Measurements from ENCODE around the gene EDIL3. TPM values are rescaled to one million over a fixed set of nuclear protein-coding genes. Genes with fewer than 3 reads are reported as not detected.

EDIL3 gene
- total and polyA plus RNA-seq, 4 experiments from 2014 or later: not detected

DNA sequence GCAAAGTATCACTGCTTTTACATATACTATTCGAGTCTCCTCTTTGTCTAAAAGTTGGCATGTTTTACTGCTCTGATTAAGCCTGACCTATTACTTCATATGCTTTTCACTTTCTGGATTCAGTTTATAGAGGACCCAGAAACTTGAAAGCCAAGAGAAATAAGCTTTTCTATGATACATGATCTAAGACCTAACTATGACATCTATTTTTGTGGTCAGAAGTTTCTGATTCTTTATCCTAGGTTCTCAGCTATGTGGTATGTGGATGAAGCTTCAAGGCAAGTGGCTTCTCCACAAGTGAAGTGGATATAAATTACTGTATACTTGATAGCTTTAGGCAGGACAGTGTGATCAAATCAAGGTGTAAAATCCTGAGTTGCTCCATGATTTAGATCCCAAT is 6.3 kb downstream of the EDIL3 start:
- Histone ChIP-seq H3K36me3 (ENCODE audit: insufficient read depth, low read length) (no peaks in the 10 kb centered on the region), H3K9me3 (ENCODE audit: control insufficient read depth in 1 of 2, low read length in 2 of 2) (no peaks in the 10 kb centered on the region), H3K4me3 (ENCODE audit: low read length in 2 of 2) (no peak overlapping the region), H3K4me1 (ENCODE audit: insufficient read depth, low read length) (no peaks in the 10 kb centered on the region), H3K27me3 (ENCODE audit: insufficient read depth, low read length) (no peaks in the 10 kb centered on the region), H3K27ac (ENCODE audit: low read depth, low read length) (no peak overlapping the region)
- Mint-ChIP-seq H3K9me3 (peaks cover 0 to 6% (median 2%) of the 10 kb centered on the region in 8 donors), H3K27ac (no peak overlapping the region), H3K4me1 (peaks cover 0 to 2% (median 0%) of the 10 kb centered on the region in 4 donors), H3K27me3 (peaks cover 9 to 11% of the 10 kb centered on the region in 2 donors), H3K4me3 (no peak overlapping the region), H3K36me3 (no peaks in the 10 kb centered on the region)
- intact Hi-C loops (cut with micrococcal nuclease): no loop called here
- ChIA-PET POLR2A (ENCODE audit: partially characterized antibody) (no interaction called here), CTCF (ENCODE audit: partially characterized antibody) (no interaction called here)
- DNase-seq: no peak

DNA sequence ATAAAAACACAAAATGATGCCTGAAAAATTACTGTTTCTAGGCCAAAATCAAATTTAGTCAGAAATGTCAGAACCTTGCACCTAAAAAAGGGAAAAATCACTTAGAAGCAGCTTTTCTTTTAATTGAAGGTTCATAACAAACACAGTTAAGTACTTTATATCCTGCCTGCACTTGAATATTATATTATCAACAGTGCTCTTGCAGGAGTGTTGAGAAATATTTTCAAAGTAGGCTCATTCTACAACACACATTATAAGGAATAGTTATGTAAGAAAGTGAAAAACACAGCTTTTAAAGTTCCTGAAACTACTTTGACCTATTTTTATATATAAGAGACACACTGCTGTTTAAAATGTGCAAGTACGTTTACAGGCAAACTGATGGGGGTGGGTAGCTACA is 8.3 kb downstream of the EDIL3 start:
- H3K4me1 Mint-ChIP-seq: no peaks in the 10 kb centered on the region
- no peak for DNase-seq
- Histone ChIP-seq H3K36me3 (ENCODE audit: insufficient read depth, low read length) (no peaks in the 10 kb centered on the region), H3K27ac (ENCODE audit: low read depth, low read length) (no peak overlapping the region), H3K27me3 (ENCODE audit: insufficient read depth, low read length) (no peaks in the 10 kb centered on the region), H3K9me3 (ENCODE audit: control insufficient read depth in 1 of 2, low read length in 2 of 2) (no peaks in the 10 kb centered on the region), H3K4me3 (ENCODE audit: low read length in 2 of 2) (no peak overlapping the region), H3K4me1 (ENCODE audit: insufficient read depth, low read length) (no peaks in the 10 kb centered on the region)
- CTCF ChIA-PET (ENCODE audit: partially characterized antibody): no interaction called here
- no peaks in the 10 kb centered on the region for H3K36me3 Mint-ChIP-seq
- intact Hi-C loops (cut with micrococcal nuclease): no loop called here
- H3K9me3 Mint-ChIP-seq: peaks cover 0 to 7% (median under 1%) of the 10 kb centered on the region in 8 donors
- no peaks in the 10 kb centered on the region for H3K27me3 Mint-ChIP-seq
- no peak overlapping the region for H3K4me3 Mint-ChIP-seq
- H3K27ac Mint-ChIP-seq: no peak overlapping the region
- POLR2A ChIA-PET (ENCODE audit: partially characterized antibody): no interaction called here

DNA sequence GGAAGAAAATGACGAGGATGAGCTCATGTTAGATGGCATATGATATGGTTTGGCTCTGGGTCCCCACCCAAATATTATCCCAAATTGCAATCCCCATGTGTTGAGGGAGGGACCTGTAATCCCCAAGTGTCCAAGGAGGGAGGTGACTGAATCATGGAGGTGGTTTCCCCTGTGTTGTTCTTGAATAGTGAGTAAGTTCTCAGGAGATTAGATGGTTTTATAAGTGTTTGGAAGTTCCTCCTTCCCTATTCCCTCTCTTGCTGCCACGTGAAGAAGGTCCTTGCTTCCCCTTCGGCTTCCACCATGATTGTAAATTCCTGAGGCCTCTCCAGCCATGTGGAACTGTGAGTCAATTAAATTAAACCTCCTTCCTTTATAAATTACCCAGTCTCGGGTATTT is 10.1 kb downstream of the EDIL3 start:
- ChIA-PET CTCF (ENCODE audit: partially characterized antibody) (no interaction called here), POLR2A (ENCODE audit: partially characterized antibody) (no interaction called here)
- H3K27me3 Mint-ChIP-seq: no peaks in the 10 kb centered on the region
- H3K27ac ChIP-seq (ENCODE audit: low read depth, low read length): no peak overlapping the region
- no peak for DNase-seq
- H3K4me1 ChIP-seq (ENCODE audit: insufficient read depth, low read length): no peaks in the 10 kb centered on the region
- H3K36me3 Mint-ChIP-seq: no peaks in the 10 kb centered on the region
- intact Hi-C loops (cut with micrococcal nuclease): no loop called here
- H3K9me3 Mint-ChIP-seq: peaks cover 0 to 7% (median under 1%) of the 10 kb centered on the region in 8 donors
- no peaks in the 10 kb centered on the region for H3K27me3 ChIP-seq (ENCODE audit: insufficient read depth, low read length)
- no peaks in the 10 kb centered on the region for H3K4me1 Mint-ChIP-seq
- H3K4me3 ChIP-seq (ENCODE audit: low read length in 2 of 2): no peak overlapping the region
- H3K36me3 ChIP-seq (ENCODE audit: insufficient read depth, low read length): no peaks in the 10 kb centered on the region
- H3K9me3 ChIP-seq (ENCODE audit: control insufficient read depth in 1 of 2, low read length in 2 of 2): no peaks in the 10 kb centered on the region
- no peak overlapping the region for H3K4me3 Mint-ChIP-seq
- no peak overlapping the region for H3K27ac Mint-ChIP-seq

DNA sequence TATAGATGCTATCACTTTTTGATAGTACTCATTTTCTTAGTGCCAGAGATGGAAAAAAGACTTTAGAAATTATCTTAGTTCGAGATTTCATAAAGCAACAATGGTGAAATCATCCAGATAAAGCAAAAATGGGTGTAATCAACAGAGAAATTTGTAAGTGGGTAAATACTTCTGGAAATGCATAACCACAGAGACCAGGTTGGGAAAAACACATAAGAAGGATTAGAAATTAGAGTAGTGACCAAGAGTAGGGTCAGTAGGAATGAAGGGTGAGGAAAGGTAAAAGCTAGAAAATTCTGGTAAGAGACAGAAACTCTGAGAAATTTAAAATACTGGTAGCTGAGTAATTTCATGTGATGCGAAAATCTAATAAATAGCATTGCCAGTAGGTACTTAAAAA is 11.2 kb downstream of the EDIL3 start:
- Histone ChIP-seq H3K27me3 (ENCODE audit: insufficient read depth, low read length) (no peaks in the 10 kb centered on the region), H3K4me1 (ENCODE audit: insufficient read depth, low read length) (no peaks in the 10 kb centered on the region), H3K4me3 (ENCODE audit: low read length in 2 of 2) (no peak overlapping the region), H3K36me3 (ENCODE audit: insufficient read depth, low read length) (no peaks in the 10 kb centered on the region), H3K9me3 (ENCODE audit: control insufficient read depth in 1 of 2, low read length in 2 of 2) (no peaks in the 10 kb centered on the region), H3K27ac (ENCODE audit: low read depth, low read length) (no peak overlapping the region)
- peaks cover 0 to 7% (median under 1%) of the 10 kb centered on the region in 8 donors for H3K9me3 Mint-ChIP-seq
- CTCF ChIA-PET (ENCODE audit: partially characterized antibody): interaction anchor here (1.0 kb wide), 1 partner anchor 10 kb away, joined by 3 read pairs; no protein-coding TSS in a partner anchor
- POLR2A ChIA-PET (ENCODE audit: partially characterized antibody): no interaction called here
- no peaks in the 10 kb centered on the region for H3K27me3 Mint-ChIP-seq
- intact Hi-C loops (cut with micrococcal nuclease): no loop called here
- no peak for DNase-seq
- no peaks in the 10 kb centered on the region for H3K4me1 Mint-ChIP-seq
- H3K27ac Mint-ChIP-seq: no peak overlapping the region
- H3K4me3 Mint-ChIP-seq: no peak overlapping the region
- no peaks in the 10 kb centered on the region for H3K36me3 Mint-ChIP-seq

DNA sequence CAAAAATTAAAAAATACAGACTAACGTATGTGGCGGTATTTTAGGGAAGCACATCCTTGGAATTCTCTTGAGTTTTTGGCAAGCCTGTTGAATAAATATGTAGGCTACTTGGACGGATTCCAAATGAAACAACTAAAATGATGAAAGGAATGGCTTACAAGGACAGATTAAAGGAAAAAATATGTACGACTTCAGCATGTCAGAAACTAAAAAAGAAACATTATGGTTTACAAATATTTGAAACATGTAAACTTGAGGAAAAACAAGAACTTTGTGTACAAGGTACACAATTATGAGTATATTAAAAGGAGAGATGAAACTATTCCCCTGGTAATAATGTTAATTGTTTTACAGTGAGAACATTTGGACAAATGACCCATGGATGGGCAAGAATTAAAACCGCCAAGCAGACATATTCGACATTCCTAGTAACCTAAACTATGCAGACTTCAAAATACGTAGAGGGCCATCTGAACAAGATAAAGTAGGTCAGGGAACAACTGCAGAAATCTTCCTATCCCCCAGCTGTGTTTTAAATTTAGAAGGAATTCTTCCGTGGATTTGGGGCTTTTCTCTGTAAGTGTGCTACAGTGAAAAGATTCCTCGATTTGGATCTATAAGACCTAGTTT is 12.5 kb downstream of the EDIL3 start:
- Histone ChIP-seq H3K27me3 (ENCODE audit: insufficient read depth, low read length) (no peaks in the 10 kb centered on the region), H3K4me1 (ENCODE audit: insufficient read depth, low read length) (no peaks in the 10 kb centered on the region), H3K36me3 (ENCODE audit: insufficient read depth, low read length) (no peaks in the 10 kb centered on the region), H3K27ac (ENCODE audit: low read depth, low read length) (no peak overlapping the region), H3K4me3 (ENCODE audit: low read length in 2 of 2) (no peak overlapping the region), H3K9me3 (ENCODE audit: control insufficient read depth in 1 of 2, low read length in 2 of 2) (no peaks in the 10 kb centered on the region)
- Mint-ChIP-seq H3K27ac (no peak overlapping the region), H3K4me1 (no peaks in the 10 kb centered on the region), H3K27me3 (no peaks in the 10 kb centered on the region), H3K9me3 (peaks cover 0 to 7% (median 0%) of the 10 kb centered on the region in 8 donors), H3K4me3 (no peak overlapping the region), H3K36me3 (no peaks in the 10 kb centered on the region)
- CTCF ChIA-PET (ENCODE audit: partially characterized antibody): no interaction called here
- DNase-seq: no peak
- intact Hi-C loops (cut with micrococcal nuclease): no loop called here
- POLR2A ChIA-PET (ENCODE audit: partially characterized antibody): no interaction called here

GRCh38 chr5:84370176-84370575 is 14.5 kb downstream of the EDIL3 start:
- no peak overlapping the region for H3K4me3 ChIP-seq (ENCODE audit: low read length in 2 of 2)
- ChIA-PET POLR2A (ENCODE audit: partially characterized antibody) (no interaction called here), CTCF (ENCODE audit: partially characterized antibody) (no interaction called here)
- Mint-ChIP-seq H3K4me1 (no peaks in the 10 kb centered on the region), H3K9me3 (peaks cover 0 to 7% (median 0%) of the 10 kb centered on the region in 8 donors), H3K27me3 (no peaks in the 10 kb centered on the region), H3K36me3 (no peaks in the 10 kb centered on the region), H3K27ac (no peak overlapping the region), H3K4me3 (no peak overlapping the region)
- H3K36me3 ChIP-seq (ENCODE audit: insufficient read depth, low read length): no peaks in the 10 kb centered on the region
- no peaks in the 10 kb centered on the region for H3K9me3 ChIP-seq (ENCODE audit: control insufficient read depth in 1 of 2, low read length in 2 of 2)
- H3K4me1 ChIP-seq (ENCODE audit: insufficient read depth, low read length): no peaks in the 10 kb centered on the region
- no peaks in the 10 kb centered on the region for H3K27me3 ChIP-seq (ENCODE audit: insufficient read depth, low read length)
- intact Hi-C loops (cut with micrococcal nuclease): no loop called here
- no peak overlapping the region for H3K27ac ChIP-seq (ENCODE audit: low read depth, low read length)
- DNase-seq: no peak

DNA sequence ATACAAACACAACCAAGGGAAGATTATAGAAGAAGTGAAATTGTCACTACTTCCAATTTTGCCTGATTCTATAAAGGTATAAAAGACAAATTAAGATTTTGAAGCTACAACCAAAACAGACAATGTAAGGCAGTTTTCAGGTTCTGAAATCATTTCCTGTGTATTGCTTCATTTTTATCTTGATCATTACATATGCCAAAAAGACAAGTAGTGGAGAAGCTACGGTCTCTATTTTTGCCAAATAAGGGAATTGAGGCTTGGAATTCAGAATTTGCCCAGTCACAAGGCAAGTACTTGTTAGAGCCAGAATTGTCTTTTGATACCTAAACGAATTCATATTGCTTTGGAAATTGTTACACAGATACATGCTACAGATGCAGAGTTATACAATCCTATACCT is 20.6 kb downstream of the EDIL3 start:
- CTCF ChIA-PET (ENCODE audit: partially characterized antibody): no interaction called here
- H3K4me3 Mint-ChIP-seq: no peak overlapping the region
- no peaks in the 10 kb centered on the region for H3K36me3 ChIP-seq (ENCODE audit: insufficient read depth, low read length)
- H3K27me3 ChIP-seq (ENCODE audit: insufficient read depth, low read length): no peaks in the 10 kb centered on the region
- H3K27me3 Mint-ChIP-seq: no peaks in the 10 kb centered on the region
- H3K9me3 ChIP-seq (ENCODE audit: control insufficient read depth in 1 of 2, low read length in 2 of 2): no peaks in the 10 kb centered on the region
- H3K9me3 Mint-ChIP-seq: peaks cover 0 to 2% (median 0%) of the 10 kb centered on the region in 8 donors
- no peak for DNase-seq
- no peaks in the 10 kb centered on the region for H3K4me1 ChIP-seq (ENCODE audit: insufficient read depth, low read length)
- H3K4me1 Mint-ChIP-seq: no peaks in the 10 kb centered on the region
- no peak overlapping the region for H3K4me3 ChIP-seq (ENCODE audit: low read length in 2 of 2)
- intact Hi-C loops (cut with micrococcal nuclease): no loop called here
- POLR2A ChIA-PET (ENCODE audit: partially characterized antibody): no interaction called here
- H3K27ac ChIP-seq (ENCODE audit: low read depth, low read length): no peak overlapping the region
- H3K27ac Mint-ChIP-seq: no peak overlapping the region
- no peaks in the 10 kb centered on the region for H3K36me3 Mint-ChIP-seq

Measured in CD4-positive, alpha-beta memory T cell (primary cell).